Fibroblast of lung (primary cell): Measurements from ENCODE around the gene CACNG4. TPM values are rescaled to one million over a fixed set of nuclear protein-coding genes. Genes with fewer than 3 reads are reported as not detected.
"Not testable (repeated sequence)": the region's sequence is repeated elsewhere in the genome, so short reads cannot be mapped to it uniquely, and the experiment has no call there.

Experiments used
- DNase-seq, 2 donors: peaks; one replicate each; pipeline versions ENCODE4 v3.0.0 to v3.0.0-alpha.2; 2010; ENCODE audit warnings: low read depth in 2 of 2
- H2AFZ ChIP-seq: 2 replicates; pipeline ENCODE4 v1.5.1; 2012; ENCODE audit warnings: low read length, control low read depth, inconsistent platforms
- H3K27ac ChIP-seq: 2 replicates; pipeline ENCODE4 v1.5.1; 2011; ENCODE audit warnings: low read length, control low read depth; ENCODE audit not compliant: insufficient read depth
- H3K27me3 ChIP-seq: 2 replicates; pipeline ENCODE4 v1.5.1; 2011; ENCODE audit warnings: mild to moderate bottlenecking, low read length; ENCODE audit not compliant: control insufficient read depth, insufficient read depth
- H3K36me3 ChIP-seq: 2 replicates; pipeline ENCODE4 v1.5.1; 2011; ENCODE audit warnings: low read length; ENCODE audit not compliant: control insufficient read depth, insufficient read depth
- H3K4me1 ChIP-seq: 2 replicates; pipeline ENCODE4 v1.5.1; 2011; ENCODE audit warnings: low read length; ENCODE audit not compliant: control insufficient read depth, insufficient read depth; ENCODE audit errors: extremely low read depth
- H3K4me2 ChIP-seq: 2 replicates; pipeline ENCODE4 v1.5.1; 2011; ENCODE audit warnings: low read length, control low read depth; ENCODE audit not compliant: insufficient read depth; ENCODE audit errors: extremely low read depth
- H3K4me3 ChIP-seq, 4 experiments: fragments of 200-600 bp in 1 of 4; sonication (generic) in 1 of 4; replicated peaks in 1 of 4; 2 replicates each; pipeline ENCODE4 v1.5.1; 2011 to 2016; ENCODE audit warnings: low read length in 4 of 4, low read depth in 3 of 4, mild to moderate bottlenecking in 3 of 4, control low read depth in 2 of 4, inconsistent platforms in 1 of 4, mixed read lengths in 1 of 4; ENCODE audit not compliant: insufficient read depth in 1 of 4; ENCODE audit errors: control extremely low read depth in 1 of 4
- H3K79me2 ChIP-seq: 2 replicates; pipeline ENCODE4 v1.5.1; 2012; ENCODE audit warnings: mild to moderate bottlenecking, low read length, inconsistent platforms; ENCODE audit not compliant: control insufficient read depth, insufficient read depth
- H3K9ac ChIP-seq: 2 replicates; pipeline ENCODE4 v1.5.1; 2011; ENCODE audit warnings: mild to moderate bottlenecking, low read length, control low read depth; ENCODE audit not compliant: insufficient read depth
- H3K9me3 ChIP-seq: 2 replicates; pipeline ENCODE4 v1.5.1; 2012; ENCODE audit warnings: low read depth, low read length; ENCODE audit not compliant: control insufficient read depth, insufficient read depth
- H4K20me1 ChIP-seq: 2 replicates; pipeline ENCODE4 v1.5.1; 2011; ENCODE audit warnings: low read length; ENCODE audit not compliant: control insufficient read depth, insufficient read depth; ENCODE audit errors: extremely low read depth
- CTCF ChIP-seq, 2 donors: IDR thresholded peaks in 1 of 2; conservative IDR thresholded peaks in 1 of 2; 1 replicate in 1 of 2; 2 replicates in 1 of 2; pipeline ENCODE4 v1.5.1; 2011 to 2012; ENCODE audit warnings: low read length in 2 of 2, control low read depth in 1 of 2, inconsistent platforms in 1 of 2, low read depth in 1 of 2, mild to moderate bottlenecking in 1 of 2
- EZH2 ChIP-seq: IDR thresholded peaks from 2 replicates; pipeline ENCODE4 v1.5.1; 2012; ENCODE audit warnings: low read length, control low read depth, mild to moderate bottlenecking; ENCODE audit errors: missing control alignments
- polyA plus RNA-seq, 2 donors: library from polyadenylated mRNA; depleted of rRNA in 1 of 2; stranded (reverse) in 1 of 2; unstranded in 1 of 2; fragments of >200 nt; gene quantifications; 2 replicates each; pipeline ENCODE4 v1.2.1, GENCODE V29; 2011 to 2012; ENCODE audit warnings: missing spikeins in 1 of 2
- total RNA-seq: library from RNA; depleted of rRNA; stranded (reverse); fragments of >200 nt; gene quantifications from 2 replicates; pipeline ENCODE4 v1.2.1, GENCODE V29; 2014

Gene CACNG4
- total and polyA plus RNA-seq, 2 donors (not counting 1 experiment from before 2014, with no cell fraction given): not detected

- Histone ChIP-seq H4K20me1 (no peaks in the 10 kb centered on the region), H3K4me3 (no peak overlapping the region), H3K27me3 (peaks cover 8% of the 10 kb centered on the region), H3K27ac (no peak overlapping the region), H3K79me2 (no peaks in the 10 kb centered on the region), H3K4me1 (no peaks in the 10 kb centered on the region), H3K9me3 (no peaks in the 10 kb centered on the region), H3K9ac (no peak overlapping the region), H3K4me2 (no peak overlapping the region), H2AFZ (no peak overlapping the region), H3K36me3 (no peaks in the 10 kb centered on the region)
- DNase-seq: no peak
- TF ChIP-seq CTCF (conservative IDR thresholded peaks at IDR 0.05 in 1 of 2, IDR thresholded peaks at IDR 0.05 in 1 of 2; ENCODE audit: low read depth in 1 of 2, low read length in 2 of 2) (no peak), EZH2 (no peak)
Observed at GRCh38 chr17:67038861-67039365, 74.4 kb downstream of the CACNG4 start.

- Histone ChIP-seq H3K27me3 (peaks cover 5% of the 10 kb centered on the region), H3K4me3 (no peak overlapping the region), H3K36me3 (no peaks in the 10 kb centered on the region), H3K79me2 (no peaks in the 10 kb centered on the region), H3K9me3 (no peaks in the 10 kb centered on the region), H4K20me1 (no peaks in the 10 kb centered on the region), H3K4me2 (no peak overlapping the region), H3K27ac (no peak overlapping the region), H2AFZ (no peak overlapping the region), H3K4me1 (no peaks in the 10 kb centered on the region), H3K9ac (no peak overlapping the region)
- DNase-seq: no peak
- TF ChIP-seq EZH2: no peak
- no peak for TF ChIP-seq CTCF (conservative IDR thresholded peaks at IDR 0.05 in 1 of 2, IDR thresholded peaks at IDR 0.05 in 1 of 2; ENCODE audit: low read depth in 1 of 2, low read length in 2 of 2)
Observed at GRCh38 chr17:67040652-67041051, 76.1 kb downstream of the CACNG4 start.

GRCh38 chr17:67041119-67041518 is 76.6 kb downstream of the CACNG4 start:
- H3K79me2 ChIP-seq, H4K20me1 ChIP-seq, H2AFZ ChIP-seq, H3K27ac ChIP-seq, H3K9me3 ChIP-seq, H3K4me1 ChIP-seq, DNase-seq, H3K9ac ChIP-seq, H3K4me3 ChIP-seq, H3K36me3 ChIP-seq, H3K27me3 ChIP-seq, H3K4me2 ChIP-seq: not testable (repeated sequence)
